A549 (cell line): ENCODE results near the gene HOXA2.

Experiments
- CBX2 ChIP-seq: fragments of 200-600 bp; sonication (generic); IDR thresholded peaks from 2 replicates; pipeline ENCODE4 v1.6.1; 2016; ENCODE audit warnings: low read depth, mild to moderate bottlenecking, borderline replicate concordance
- EHMT2 ChIP-seq: fragments of 200-600 bp; sonication (generic); IDR thresholded peaks from 2 replicates; pipeline ENCODE4 v1.6.1; 2016; ENCODE audit warnings: antibody characterized with exemption, low read depth, mild to moderate bottlenecking, moderate library complexity
- EP300 ChIP-seq, 2 experiments: fragments of >200 bp; sonication (Bioruptor Twin); formaldehyde crosslinking; IDR thresholded peaks; 2 replicates in 1 of 2; 3 replicates in 1 of 2; pipeline ENCODE4 v1.6.1; 2016 to 2017
- ESRRA ChIP-seq: fragments of 150-350 bp; IDR thresholded peaks from 2 replicates; pipeline ENCODE4 v1.6.1; 2014; ENCODE audit warnings: mild to moderate bottlenecking, low read length, borderline replicate concordance
- GATA3 ChIP-seq: IDR thresholded peaks from 2 replicates; pipeline ENCODE4 v1.6.1; 2012; ENCODE audit warnings: borderline replicate concordance
- MAX ChIP-seq: IDR thresholded peaks from 2 replicates; pipeline ENCODE4 v1.6.1; 2012
- PBX3 ChIP-seq: IDR thresholded peaks from 2 replicates; pipeline ENCODE4 v1.6.1; 2012
- PHF8 ChIP-seq: fragments of 200-600 bp; sonication (generic); IDR thresholded peaks from 2 replicates; pipeline ENCODE4 v1.6.1; 2016; ENCODE audit warnings: low read depth, mild to moderate bottlenecking, antibody characterized with exemption, moderate library complexity, borderline replicate concordance
- POLR2A ChIP-seq: IDR thresholded peaks from 2 replicates; pipeline ENCODE4 v1.6.1; 2012; ENCODE audit warnings: mild to moderate bottlenecking, low read length
- RAD21 ChIP-seq, 2 experiments: fragments of >200 bp in 1 of 2; sonication (Bioruptor Twin) in 1 of 2; formaldehyde crosslinking in 1 of 2; IDR thresholded peaks in 1 of 2; conservative IDR thresholded peaks in 1 of 2; 2 replicates in 1 of 2; 3 replicates in 1 of 2; pipeline ENCODE4 v1.6.1; 2012 to 2018; ENCODE audit warnings: inconsistent platforms in 1 of 2
- SMC3 ChIP-seq: fragments of >200 bp; sonication (Bioruptor Twin); formaldehyde crosslinking; IDR thresholded peaks from 3 replicates; pipeline ENCODE4 v1.6.1; 2018; ENCODE audit warnings: inconsistent platforms
- ZFP36 ChIP-seq: fragments of 450-650 bp; IDR thresholded peaks from 2 replicates; pipeline ENCODE4 v1.6.1; 2014; ENCODE audit warnings: borderline replicate concordance; ENCODE audit not compliant: partially characterized antibody
- TF ChIP-seq, protein P1 (sequence below): fragments of >200 bp; sonication (Bioruptor Twin); formaldehyde crosslinking; IDR thresholded peaks from 3 replicates; pipeline ENCODE4 v1.5.1; 2016

DNA sequence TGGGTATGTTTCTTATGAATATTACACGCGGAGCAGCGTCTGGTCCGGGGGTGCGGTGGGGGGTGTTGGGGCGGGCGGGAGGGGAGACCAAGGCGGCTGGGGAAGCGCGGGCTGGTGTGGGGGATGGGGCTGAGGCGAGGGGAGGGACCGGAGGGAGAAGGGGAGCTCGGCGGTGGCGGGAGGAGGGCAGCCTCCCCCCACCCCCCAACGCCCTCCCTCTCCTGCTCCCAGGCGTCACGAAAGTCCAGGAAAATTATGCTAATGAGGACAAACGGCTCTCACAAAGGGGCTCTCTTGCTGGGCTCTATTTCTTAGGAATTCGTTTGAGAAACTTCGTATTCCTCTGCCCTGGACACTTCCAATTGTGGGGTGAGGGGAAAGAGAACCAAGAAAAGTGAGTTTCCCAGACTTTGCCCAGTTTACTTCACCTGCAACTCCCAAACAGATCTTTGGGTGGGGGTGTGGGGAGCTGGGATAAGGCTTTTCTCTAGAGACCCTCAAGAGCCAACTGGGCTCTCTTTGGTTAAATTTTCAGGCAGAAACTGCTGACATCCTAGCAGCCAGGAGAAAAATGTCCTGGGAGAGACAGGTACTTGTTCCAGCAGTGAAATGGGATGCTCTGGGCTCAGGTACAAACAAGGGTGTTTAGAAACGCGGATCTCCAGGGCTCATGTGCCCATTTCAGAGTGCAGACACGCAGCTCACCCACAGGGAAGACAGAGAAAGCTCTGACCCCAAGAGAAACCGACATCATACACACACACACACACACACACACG is 11.7 kb upstream of the HOXA2 start:
- TF ChIP-seq POLR2A (no peak), EP300 (IDR thresholded peaks at IDR 0.05) (no peak), MAX (no peak; the same call in 1 of the 2 replicates), ESRRA (no peak), SMC3 (no peak), PHF8 (no peak), GATA3 (no peak), ZFP36 (no peak), CBX2 (no peak), EHMT2 (no peak), PBX3 (no peak), RAD21 (conservative IDR thresholded peaks at IDR 0.05 in 1 of 2, IDR thresholded peaks at IDR 0.05 in 1 of 2) (no peak)
- TF ChIP-seq, protein P1, sequence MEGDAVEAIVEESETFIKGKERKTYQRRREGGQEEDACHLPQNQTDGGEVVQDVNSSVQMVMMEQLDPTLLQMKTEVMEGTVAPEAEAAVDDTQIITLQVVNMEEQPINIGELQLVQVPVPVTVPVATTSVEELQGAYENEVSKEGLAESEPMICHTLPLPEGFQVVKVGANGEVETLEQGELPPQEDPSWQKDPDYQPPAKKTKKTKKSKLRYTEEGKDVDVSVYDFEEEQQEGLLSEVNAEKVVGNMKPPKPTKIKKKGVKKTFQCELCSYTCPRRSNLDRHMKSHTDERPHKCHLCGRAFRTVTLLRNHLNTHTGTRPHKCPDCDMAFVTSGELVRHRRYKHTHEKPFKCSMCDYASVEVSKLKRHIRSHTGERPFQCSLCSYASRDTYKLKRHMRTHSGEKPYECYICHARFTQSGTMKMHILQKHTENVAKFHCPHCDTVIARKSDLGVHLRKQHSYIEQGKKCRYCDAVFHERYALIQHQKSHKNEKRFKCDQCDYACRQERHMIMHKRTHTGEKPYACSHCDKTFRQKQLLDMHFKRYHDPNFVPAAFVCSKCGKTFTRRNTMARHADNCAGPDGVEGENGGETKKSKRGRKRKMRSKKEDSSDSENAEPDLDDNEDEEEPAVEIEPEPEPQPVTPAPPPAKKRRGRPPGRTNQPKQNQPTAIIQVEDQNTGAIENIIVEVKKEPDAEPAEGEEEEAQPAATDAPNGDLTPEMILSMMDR: no peak
